LHCN-M2 (cell line): Measurements from ENCODE around the gene ATP2A3. TPM values are rescaled to one million over a fixed set of nuclear protein-coding genes. Genes with fewer than 3 reads are reported as not detected.

ENCODE experiments used
- total RNA-seq: library from RNA; depleted of rRNA; stranded (reverse); fragments of >200 nt; gene quantifications from 2 replicates; pipeline ENCODE4 v1.2.3, GENCODE V29; 2014; rRNA removed

ATP2A3 gene
- total RNA-seq, 1 experiment from 2014 or later = 3.8 TPM

Other genes starting within 250 kb of the ATP2A3 start
- gene HASPIN, start 240.5 kb downstream of the ATP2A3 start, total RNA-seq = 14.7 and 17.0 TPM in 2 replicates
- 36.8 and 38.6 TPM in 2 replicates for gene ITGAE, start 163.2 kb downstream of the ATP2A3 start, total RNA-seq
- gene NCBP3, start 118.2 kb downstream of the ATP2A3 start, total RNA-seq = 19.9 and 21.9 TPM in 2 replicates
- gene CAMKK1, start 71.4 kb downstream of the ATP2A3 start, total RNA-seq = 3.6 and 3.7 TPM in 2 replicates
- 0.17 TPM in 1 of 2 replicates, not detected in the other for gene P2RX1, start 48.0 kb downstream of the ATP2A3 start, total RNA-seq
- gene ZZEF1, start 178.6 kb upstream of the ATP2A3 start, total RNA-seq = 19.0 and 19.2 TPM in 2 replicates
- 15.3 and 16.2 TPM in 2 replicates for gene CYB5D2, start 178.8 kb upstream of the ATP2A3 start, total RNA-seq